Loucy (cell line): ENCODE measurements around the gene OR1E2.
"Not testable (repeated sequence)": the region's sequence is repeated elsewhere in the genome, so short reads cannot be mapped to it uniquely, and the experiment has no call there.

Experiments
- H2AFZ ChIP-seq: fragments of 200-600 bp; sonication (generic); 2 replicates; pipeline ENCODE4 v1.6.0; 2016; ENCODE audit warnings: antibody characterized with exemption, mild to moderate bottlenecking, low read length, moderate library complexity
- H3F3A ChIP-seq: fragments of 200-600 bp; 2 replicates; pipeline ENCODE4 v1.6.0; 2016; ENCODE audit warnings: antibody characterized with exemption, low read depth, mild to moderate bottlenecking
- H3K27me3 ChIP-seq: fragments of 200-600 bp; sonication (generic); 2 replicates; pipeline ENCODE4 v1.6.1; 2014; ENCODE audit warnings: low read length, mild to moderate bottlenecking; ENCODE audit not compliant: insufficient read depth, poor library complexity, severe bottlenecking
- H3K36me3 ChIP-seq: fragments of 200-600 bp; sonication (generic); 2 replicates; pipeline ENCODE4 v1.6.1; 2016; ENCODE audit warnings: low read length; ENCODE audit not compliant: insufficient read depth
- H3K4me1 ChIP-seq: fragments of 200-600 bp; sonication (generic); 2 replicates; pipeline ENCODE4 v1.5.1; 2014; ENCODE audit warnings: low read length, mild to moderate bottlenecking; ENCODE audit not compliant: insufficient read depth, poor library complexity, severe bottlenecking
- H3K4me2 ChIP-seq: fragments of 200-600 bp; sonication (generic); 2 replicates; pipeline ENCODE4 v1.6.0; 2014; ENCODE audit warnings: antibody characterized with exemption, low read length, low read depth, mild to moderate bottlenecking; ENCODE audit not compliant: poor library complexity, severe bottlenecking
- H3K4me3 ChIP-seq: fragments of 200-600 bp; sonication (generic); 2 replicates; pipeline ENCODE4 v1.5.1; 2014; ENCODE audit warnings: low read length, mild to moderate bottlenecking, mixed read lengths; ENCODE audit not compliant: poor library complexity, severe bottlenecking
- H3K79me2 ChIP-seq: fragments of 200-600 bp; sonication (generic); 2 replicates; pipeline ENCODE4 v1.6.1; 2014; ENCODE audit warnings: low read length; ENCODE audit not compliant: insufficient read depth
- H3K9ac ChIP-seq: fragments of 200-600 bp; sonication (generic); 2 replicates; pipeline ENCODE4 v1.6.0; 2014; ENCODE audit warnings: mild to moderate bottlenecking, low read depth, low read length, moderate library complexity; ENCODE audit not compliant: poor library complexity, severe bottlenecking
- H3K9me2 ChIP-seq: fragments of 200-600 bp; sonication (generic); replicated peaks from 2 replicates; pipeline ENCODE4 v1.6.1; 2016; ENCODE audit warnings: low read depth, low read length, mixed read lengths
- H3K9me3 ChIP-seq: fragments of 200-600 bp; sonication (generic); 2 replicates; pipeline ENCODE4 v1.6.1; 2014; ENCODE audit warnings: mild to moderate bottlenecking, antibody characterized with exemption, low read length, low read depth; ENCODE audit not compliant: insufficient read depth
- H4K20me1 ChIP-seq: fragments of 200-600 bp; sonication (generic); 2 replicates; pipeline ENCODE4 v1.6.0; 2014; ENCODE audit warnings: antibody characterized with exemption, low read length, mild to moderate bottlenecking; ENCODE audit not compliant: insufficient read depth, poor library complexity, severe bottlenecking
- EZH2phosphoT487 ChIP-seq: fragments of 200-600 bp; IDR thresholded peaks from 2 replicates; pipeline ENCODE4 v1.6.1; 2018; ENCODE audit warnings: antibody characterized with exemption, mild to moderate bottlenecking, moderate library complexity, borderline replicate concordance
- TF ChIP-seq, protein P1 (sequence below): fragments of 200-600 bp; sonication (generic); conservative IDR thresholded peaks from 2 replicates; pipeline ENCODE4 v1.5.1; 2014; ENCODE audit warnings: mild to moderate bottlenecking, antibody characterized with exemption, low read length

The OR1E2 gene

GRCh38 chr17:3472137-3472536 is 38.5 kb upstream of the OR1E2 start:
- H3K9me2 ChIP-seq = no peaks in the 10 kb centered on the region
- TF ChIP-seq EZH2phosphoT487 = no peak
- TF ChIP-seq, protein P1, sequence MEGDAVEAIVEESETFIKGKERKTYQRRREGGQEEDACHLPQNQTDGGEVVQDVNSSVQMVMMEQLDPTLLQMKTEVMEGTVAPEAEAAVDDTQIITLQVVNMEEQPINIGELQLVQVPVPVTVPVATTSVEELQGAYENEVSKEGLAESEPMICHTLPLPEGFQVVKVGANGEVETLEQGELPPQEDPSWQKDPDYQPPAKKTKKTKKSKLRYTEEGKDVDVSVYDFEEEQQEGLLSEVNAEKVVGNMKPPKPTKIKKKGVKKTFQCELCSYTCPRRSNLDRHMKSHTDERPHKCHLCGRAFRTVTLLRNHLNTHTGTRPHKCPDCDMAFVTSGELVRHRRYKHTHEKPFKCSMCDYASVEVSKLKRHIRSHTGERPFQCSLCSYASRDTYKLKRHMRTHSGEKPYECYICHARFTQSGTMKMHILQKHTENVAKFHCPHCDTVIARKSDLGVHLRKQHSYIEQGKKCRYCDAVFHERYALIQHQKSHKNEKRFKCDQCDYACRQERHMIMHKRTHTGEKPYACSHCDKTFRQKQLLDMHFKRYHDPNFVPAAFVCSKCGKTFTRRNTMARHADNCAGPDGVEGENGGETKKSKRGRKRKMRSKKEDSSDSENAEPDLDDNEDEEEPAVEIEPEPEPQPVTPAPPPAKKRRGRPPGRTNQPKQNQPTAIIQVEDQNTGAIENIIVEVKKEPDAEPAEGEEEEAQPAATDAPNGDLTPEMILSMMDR = no peak
- no peak overlapping the region for H3K9ac ChIP-seq
- no peak overlapping the region for H2AFZ ChIP-seq
- no peaks in the 10 kb centered on the region for H3K9me3 ChIP-seq
- no peaks in the 10 kb centered on the region for H3K79me2 ChIP-seq
- no peaks in the 10 kb centered on the region for H4K20me1 ChIP-seq
- no peaks in the 10 kb centered on the region for H3F3A ChIP-seq
- H3K27me3 ChIP-seq = no peaks in the 10 kb centered on the region
- no peak overlapping the region for H3K4me2 ChIP-seq
- peaks cover 4% of the 10 kb centered on the region for H3K4me1 ChIP-seq
- H3K4me3 ChIP-seq = no peak overlapping the region
- H3K36me3 ChIP-seq = no peaks in the 10 kb centered on the region

- Histone ChIP-seq H3K9me3 (no peaks in the 10 kb centered on the region), H3K4me1 (peaks cover 4% of the 10 kb centered on the region), H3K36me3 (no peaks in the 10 kb centered on the region), H3F3A (no peaks in the 10 kb centered on the region), H3K4me3 (no peak within 1 kb of the TSS), H3K79me2 (no peaks in the 10 kb centered on the region), H4K20me1 (no peaks in the 10 kb centered on the region), H2AFZ (no peak within 1 kb of the TSS), H3K27me3 (no peaks in the 10 kb centered on the region), H3K9me2 (no peaks in the 10 kb centered on the region), H3K4me2 (no peak within 1 kb of the TSS), H3K9ac (no peak within 1 kb of the TSS)
- TF ChIP-seq, protein P1 = no peak
- TF ChIP-seq EZH2phosphoT487 = no peak
Measured at GRCh38 chr17:3471599-3471998, 38.0 kb upstream of the OR1E2 start, which contains the start of gene SPATA22. Gene SPATA22, minus strand, starts transcription at chr17:3471819. Its CDS starts 2,494 bp downstream, at chr17:3469325.

GRCh38 chr17:3469529-3469928 is 35.9 kb upstream of the OR1E2 start:
- no peak overlapping the region for H3K9ac ChIP-seq
- no peaks in the 10 kb centered on the region for H3K36me3 ChIP-seq
- H4K20me1 ChIP-seq = no peaks in the 10 kb centered on the region
- H3K4me3 ChIP-seq = no peak overlapping the region
- no peaks in the 10 kb centered on the region for H3K27me3 ChIP-seq
- H3F3A ChIP-seq = no peaks in the 10 kb centered on the region
- no peak overlapping the region for H3K4me2 ChIP-seq
- H3K4me1 ChIP-seq = no peaks in the 10 kb centered on the region
- TF ChIP-seq EZH2phosphoT487 = no peak
- TF ChIP-seq, protein P1 = no peak
- no peaks in the 10 kb centered on the region for H3K9me2 ChIP-seq
- H3K79me2 ChIP-seq = no peaks in the 10 kb centered on the region
- no peaks in the 10 kb centered on the region for H3K9me3 ChIP-seq
- no peak overlapping the region for H2AFZ ChIP-seq

- not testable (repeated sequence) for H3K79me2 ChIP-seq, H2AFZ ChIP-seq, H3K9me3 ChIP-seq, H3K9ac ChIP-seq, H3K27me3 ChIP-seq, H3K4me2 ChIP-seq, H3K4me3 ChIP-seq, H4K20me1 ChIP-seq, H3K9me2 ChIP-seq, H3K4me1 ChIP-seq, H3F3A ChIP-seq, H3K36me3 ChIP-seq
Measured at GRCh38 chr17:3466355-3466754, 32.7 kb upstream of the OR1E2 start.
